ENCODE results near the gene RALGAPA2. TPM values are rescaled to one million over a fixed set of nuclear protein-coding genes. Genes with fewer than 3 reads are reported as not detected.

RALGAPA2 gene
- total RNA-seq, 2 donors from 2014 or later: 27.8 to 28.5 TPM

DNA sequence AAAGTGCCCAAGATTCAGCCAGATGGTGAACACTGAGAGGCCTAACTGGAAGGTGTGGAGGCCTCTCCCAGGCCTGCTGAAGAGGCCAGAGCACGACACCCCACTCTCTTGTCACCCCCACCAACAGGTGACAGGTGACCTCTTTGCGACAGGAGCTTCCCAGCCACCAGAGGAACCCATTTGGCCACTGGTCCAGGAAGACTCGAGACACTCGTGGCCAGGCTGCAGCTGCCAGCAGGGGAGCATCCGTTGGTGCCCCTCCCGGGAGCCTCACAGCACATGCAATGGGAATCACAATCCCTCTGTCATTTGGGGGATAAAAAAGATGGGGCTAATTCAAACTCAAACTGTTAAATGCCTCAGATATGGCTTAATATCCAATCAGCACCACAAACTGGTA is 181.2 kb downstream of the RALGAPA2 start:
- H3K36me3 ChIP-seq: peaks cover 18% of the 10 kb centered on the region

DNA sequence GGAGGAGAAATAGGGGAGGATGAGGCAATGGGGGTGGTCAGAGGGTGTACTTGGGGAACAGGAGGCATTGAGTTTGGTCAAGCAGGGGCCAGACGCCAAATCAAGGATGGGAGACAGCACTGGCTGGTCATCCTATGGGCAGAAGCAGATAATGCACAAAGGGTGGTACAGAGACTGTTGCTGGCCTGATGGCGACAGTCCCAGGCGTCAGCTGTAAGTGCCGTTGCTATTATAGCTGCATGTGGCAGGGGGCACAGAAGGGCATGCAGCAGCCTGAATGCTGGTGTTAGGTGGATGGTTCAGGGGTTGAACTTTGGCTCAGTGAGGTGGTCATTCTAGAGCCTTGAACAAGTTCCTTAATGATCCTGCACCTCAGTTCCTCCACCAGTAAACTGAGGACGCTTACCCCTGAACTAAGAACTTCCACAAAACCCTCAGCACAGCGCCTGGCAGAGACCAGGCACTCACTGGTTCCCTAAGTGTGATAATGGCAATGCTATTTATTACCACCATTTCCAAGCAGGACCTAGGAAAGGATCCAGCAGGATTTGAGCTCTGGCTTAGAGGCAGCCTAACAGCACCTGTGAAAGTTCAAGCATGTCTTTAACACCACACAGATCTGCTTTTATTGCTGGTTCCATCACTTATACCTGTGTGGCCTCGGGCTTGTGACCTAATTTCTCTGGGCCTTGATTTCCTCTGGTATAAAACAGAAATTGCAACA is 181.9 kb downstream of the RALGAPA2 start:
- H3K4me1 ChIP-seq: peaks cover 0 to 6% of the 10 kb centered on the region in 2 donors
- TF ChIP-seq, protein P1, sequence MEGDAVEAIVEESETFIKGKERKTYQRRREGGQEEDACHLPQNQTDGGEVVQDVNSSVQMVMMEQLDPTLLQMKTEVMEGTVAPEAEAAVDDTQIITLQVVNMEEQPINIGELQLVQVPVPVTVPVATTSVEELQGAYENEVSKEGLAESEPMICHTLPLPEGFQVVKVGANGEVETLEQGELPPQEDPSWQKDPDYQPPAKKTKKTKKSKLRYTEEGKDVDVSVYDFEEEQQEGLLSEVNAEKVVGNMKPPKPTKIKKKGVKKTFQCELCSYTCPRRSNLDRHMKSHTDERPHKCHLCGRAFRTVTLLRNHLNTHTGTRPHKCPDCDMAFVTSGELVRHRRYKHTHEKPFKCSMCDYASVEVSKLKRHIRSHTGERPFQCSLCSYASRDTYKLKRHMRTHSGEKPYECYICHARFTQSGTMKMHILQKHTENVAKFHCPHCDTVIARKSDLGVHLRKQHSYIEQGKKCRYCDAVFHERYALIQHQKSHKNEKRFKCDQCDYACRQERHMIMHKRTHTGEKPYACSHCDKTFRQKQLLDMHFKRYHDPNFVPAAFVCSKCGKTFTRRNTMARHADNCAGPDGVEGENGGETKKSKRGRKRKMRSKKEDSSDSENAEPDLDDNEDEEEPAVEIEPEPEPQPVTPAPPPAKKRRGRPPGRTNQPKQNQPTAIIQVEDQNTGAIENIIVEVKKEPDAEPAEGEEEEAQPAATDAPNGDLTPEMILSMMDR (IDR thresholded peaks at IDR 0.05): no peak
- H3K27me3 ChIP-seq: no peaks in the 10 kb centered on the region
- no peak overlapping the region for H3K4me3 ChIP-seq
- H3K36me3 ChIP-seq: peaks cover 18% of the 10 kb centered on the region
- no peaks in the 10 kb centered on the region for H3K9me3 ChIP-seq
- no peak for DNase-seq (ENCODE audit: low spot score)
- no peak overlapping the region for H3K27ac ChIP-seq

More for the DNA sequence above, 181.2 kb downstream of the RALGAPA2 start:
- DNase-seq (ENCODE audit: low spot score): no peak
- no peaks in the 10 kb centered on the region for H3K9me3 ChIP-seq
- H3K4me3 ChIP-seq: no peak overlapping the region
- no peak overlapping the region for H3K27ac ChIP-seq
- TF ChIP-seq, protein P1 (IDR thresholded peaks at IDR 0.05): no peak
- no peaks in the 10 kb centered on the region for H3K27me3 ChIP-seq
- H3K4me1 ChIP-seq: no peaks in the 10 kb centered on the region

GRCh38 chr20:20529597-20529996 is 182.8 kb downstream of the RALGAPA2 start:
- H3K9me3 ChIP-seq: no peaks in the 10 kb centered on the region
- peaks cover 19% of the 10 kb centered on the region for H3K36me3 ChIP-seq
- no peaks in the 10 kb centered on the region for H3K27me3 ChIP-seq
- H3K4me3 ChIP-seq: no peak overlapping the region
- DNase-seq (ENCODE audit: low spot score): no peak
- H3K4me1 ChIP-seq: peaks cover 0 to 10% of the 10 kb centered on the region in 2 donors
- TF ChIP-seq, protein P1 (IDR thresholded peaks at IDR 0.05): no peak
- no peak overlapping the region for H3K27ac ChIP-seq

- H3K4me1 ChIP-seq: peaks cover 0 to 10% of the 10 kb centered on the region in 2 donors
- no peak overlapping the region for H3K27ac ChIP-seq
- TF ChIP-seq, protein P1 (IDR thresholded peaks at IDR 0.05): no peak
- peaks cover 25% of the 10 kb centered on the region for H3K36me3 ChIP-seq
- no peaks in the 10 kb centered on the region for H3K27me3 ChIP-seq
- DNase-seq (ENCODE audit: low spot score): no peak
- H3K4me3 ChIP-seq: no peak overlapping the region
- no peaks in the 10 kb centered on the region for H3K9me3 ChIP-seq
Measured at GRCh38 chr20:20528861-20529260, 183.6 kb downstream of the RALGAPA2 start.

GRCh38 chr20:20527661-20528060 is 184.8 kb downstream of the RALGAPA2 start:
- DNase-seq (ENCODE audit: low spot score): no peak
- H3K9me3 ChIP-seq: no peaks in the 10 kb centered on the region
- TF ChIP-seq, protein P1 (IDR thresholded peaks at IDR 0.05): no peak
- peaks cover 25% of the 10 kb centered on the region for H3K36me3 ChIP-seq
- no peaks in the 10 kb centered on the region for H3K27me3 ChIP-seq
- H3K27ac ChIP-seq: no peak overlapping the region
- H3K4me1 ChIP-seq: peaks cover 0 to 10% of the 10 kb centered on the region in 2 donors
- H3K4me3 ChIP-seq: no peak overlapping the region

DNA sequence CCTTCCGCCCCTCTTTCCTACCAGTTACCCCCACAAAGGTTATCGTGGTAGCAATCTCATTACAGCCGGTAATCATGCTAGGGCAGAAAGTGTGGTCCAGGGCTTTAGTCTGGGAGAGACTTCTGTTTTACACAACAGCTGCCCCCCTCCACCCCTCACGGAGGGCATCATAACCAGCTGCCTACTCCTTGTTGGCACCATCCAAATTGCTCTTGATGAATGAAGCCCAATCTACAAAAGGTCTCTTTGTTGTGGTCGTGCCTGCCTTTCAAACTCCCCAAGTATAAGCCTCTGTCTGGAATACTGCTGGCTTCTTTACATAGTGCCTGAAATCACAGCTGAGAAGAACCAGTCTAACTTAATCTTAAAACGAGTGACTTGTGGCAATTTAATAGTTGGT is 186.7 kb downstream of the RALGAPA2 start:
- Histone ChIP-seq H3K27ac (no peak overlapping the region), H3K4me3 (no peak overlapping the region), H3K4me1 (peaks cover 0 to 10% of the 10 kb centered on the region in 2 donors), H3K36me3 (peaks cover 19% of the 10 kb centered on the region), H3K27me3 (no peaks in the 10 kb centered on the region), H3K9me3 (no peaks in the 10 kb centered on the region)
- no peak for DNase-seq (ENCODE audit: low spot score)
- TF ChIP-seq, protein P1 (IDR thresholded peaks at IDR 0.05): no peak

Measured in right atrium auricular region (tissue), 2 donors.